ENCODE measurements around the gene CHST8.

GRCh38 chr19:33621811-33622504 lies at the start of gene CHST8:
- TF ChIP-seq, protein P1, sequence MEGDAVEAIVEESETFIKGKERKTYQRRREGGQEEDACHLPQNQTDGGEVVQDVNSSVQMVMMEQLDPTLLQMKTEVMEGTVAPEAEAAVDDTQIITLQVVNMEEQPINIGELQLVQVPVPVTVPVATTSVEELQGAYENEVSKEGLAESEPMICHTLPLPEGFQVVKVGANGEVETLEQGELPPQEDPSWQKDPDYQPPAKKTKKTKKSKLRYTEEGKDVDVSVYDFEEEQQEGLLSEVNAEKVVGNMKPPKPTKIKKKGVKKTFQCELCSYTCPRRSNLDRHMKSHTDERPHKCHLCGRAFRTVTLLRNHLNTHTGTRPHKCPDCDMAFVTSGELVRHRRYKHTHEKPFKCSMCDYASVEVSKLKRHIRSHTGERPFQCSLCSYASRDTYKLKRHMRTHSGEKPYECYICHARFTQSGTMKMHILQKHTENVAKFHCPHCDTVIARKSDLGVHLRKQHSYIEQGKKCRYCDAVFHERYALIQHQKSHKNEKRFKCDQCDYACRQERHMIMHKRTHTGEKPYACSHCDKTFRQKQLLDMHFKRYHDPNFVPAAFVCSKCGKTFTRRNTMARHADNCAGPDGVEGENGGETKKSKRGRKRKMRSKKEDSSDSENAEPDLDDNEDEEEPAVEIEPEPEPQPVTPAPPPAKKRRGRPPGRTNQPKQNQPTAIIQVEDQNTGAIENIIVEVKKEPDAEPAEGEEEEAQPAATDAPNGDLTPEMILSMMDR (conservative IDR thresholded peaks at IDR 0.05 in 1 of 2, IDR thresholded peaks at IDR 0.05 in 1 of 2; ENCODE audit: extremely low read depth in 1 of 2, insufficient read depth in 1 of 2, low read depth in 1 of 2, low read length in 2 of 2): no peak
- no peak for TF ChIP-seq EZH2 (IDR thresholded peaks at IDR 0.05; ENCODE audit: borderline replicate concordance, low read length)

Data from mammary epithelial cell (primary cell).